Endometrial microvascular endothelial cells (primary cell): ENCODE measurements around the gene ESRRA. TPM values are rescaled to one million over a fixed set of nuclear protein-coding genes. Genes with fewer than 3 reads are reported as not detected.
"Not testable (repeated sequence)": the region's sequence is repeated elsewhere in the genome, so short reads cannot be mapped to it uniquely, and the experiment has no call there.

ENCODE experiments used
- in situ Hi-C: cut with HindIII; loops from 2 replicates; pipeline ENCODE4 v1.10.0; 2017; ENCODE audit warnings: low sequenced_read_pairs, low pct_unique_long_range_greater_than_20kb; ENCODE audit errors: inconsistent ontology term
- total RNA-seq: library from RNA; depleted of rRNA; stranded (reverse); fragments of >200 nt; gene quantifications from one replicate; pipeline ENCODE4 v1.2.3, GENCODE V29; 2015; ENCODE audit errors: inconsistent ontology term

ESRRA gene
- total RNA-seq, 1 donor from 2014 or later = 44.8 TPM

DNA sequence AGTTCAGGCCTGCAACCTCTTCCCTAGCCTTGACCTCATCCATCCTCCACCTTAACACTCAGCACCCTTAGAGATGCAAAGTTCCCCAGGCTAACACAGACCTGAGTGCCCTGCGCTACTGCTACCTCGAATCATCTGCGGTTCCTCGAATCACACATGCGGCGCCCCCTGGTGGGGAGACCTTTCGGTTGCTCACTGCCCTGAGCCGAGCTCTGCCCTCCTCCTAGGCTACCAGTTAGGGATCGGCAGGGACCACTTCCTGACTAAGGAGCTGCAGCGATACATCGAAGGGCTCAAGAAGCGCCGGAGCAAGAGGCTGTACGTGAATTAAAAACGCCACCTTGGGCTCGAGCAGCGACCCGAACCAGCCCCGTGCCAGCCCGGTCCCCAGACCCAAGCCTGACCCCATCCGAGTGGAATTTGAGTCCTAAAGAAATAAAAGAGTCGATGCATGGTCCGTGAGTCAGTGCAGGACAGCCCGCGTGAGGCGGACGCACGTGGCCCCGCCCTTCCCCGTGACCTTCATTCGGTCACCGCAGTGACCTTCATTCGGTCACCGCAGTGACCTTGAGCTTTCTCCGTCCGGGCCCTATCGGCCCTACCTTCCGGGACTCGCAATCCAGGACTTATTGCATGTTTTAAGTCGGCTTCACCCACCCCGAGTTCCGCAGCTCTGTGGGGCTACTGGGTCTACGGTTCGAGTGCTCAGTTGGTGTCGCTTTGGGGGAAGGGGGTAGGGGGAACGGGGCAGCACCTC lies 830 bp upstream of the ESRRA start:
- in situ Hi-C loops = no loop called here

- in situ Hi-C loops = no loop called here
Observed at GRCh38 chr11:64305691-64306562, 603 bp downstream of the ESRRA start.

- in situ Hi-C loops = no loop called here
Observed at GRCh38 chr11:64306563-64306875, 1.2 kb downstream of the ESRRA start.

DNA sequence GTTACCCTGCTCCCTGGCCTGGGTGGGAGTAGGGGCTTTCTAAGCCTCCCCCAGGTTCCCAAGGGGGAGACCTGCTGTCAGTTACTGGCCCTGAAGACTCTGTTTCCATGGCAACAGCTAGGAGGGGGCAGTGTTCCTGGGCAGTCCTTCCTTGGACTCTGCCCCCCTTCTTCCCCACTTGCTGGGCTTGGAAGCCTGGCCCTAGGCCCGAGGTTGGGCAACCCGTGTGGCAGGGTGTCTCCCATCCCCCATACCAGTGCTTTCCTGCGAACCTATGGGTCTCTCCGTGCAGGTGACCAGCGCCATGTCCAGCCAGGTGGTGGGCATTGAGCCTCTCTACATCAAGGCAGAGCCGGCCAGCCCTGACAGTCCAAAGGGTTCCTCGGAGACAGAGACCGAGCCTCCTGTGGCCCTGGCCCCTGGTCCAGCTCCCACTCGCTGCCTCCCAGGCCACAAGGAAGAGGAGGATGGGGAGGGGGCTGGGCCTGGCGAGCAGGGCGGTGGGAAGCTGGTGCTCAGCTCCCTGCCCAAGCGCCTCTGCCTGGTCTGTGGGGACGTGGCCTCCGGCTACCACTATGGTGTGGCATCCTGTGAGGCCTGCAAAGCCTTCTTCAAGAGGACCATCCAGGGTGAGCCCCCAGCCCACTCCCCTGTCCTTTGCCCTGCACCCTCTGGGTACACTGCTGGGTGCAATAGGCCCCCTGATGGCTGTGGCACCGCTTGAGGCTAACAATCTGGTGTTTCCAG lies 1.7 kb downstream of the ESRRA start:
- in situ Hi-C loops = no loop called here

DNA sequence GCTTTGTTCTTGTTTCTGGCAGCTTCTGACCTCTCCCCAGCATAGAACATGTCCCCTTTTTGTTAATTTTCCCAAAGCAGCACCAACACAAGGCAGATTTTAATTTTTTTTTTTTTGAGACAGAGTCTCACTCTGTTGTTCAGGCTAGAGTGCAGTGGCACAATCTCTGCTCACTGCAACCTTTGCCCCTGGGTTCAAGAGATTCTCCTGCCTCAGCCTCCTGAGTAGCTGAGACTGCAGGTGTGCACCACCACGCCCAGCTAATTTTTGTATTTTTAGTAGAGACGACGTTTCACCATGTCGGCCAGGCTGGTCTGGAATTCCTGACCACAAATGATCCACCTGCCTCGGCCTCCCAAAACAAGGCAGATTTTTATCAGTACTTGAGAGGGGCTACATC lies 2.5 kb downstream of the ESRRA start:
- in situ Hi-C loops = not testable (repeated sequence)

DNA sequence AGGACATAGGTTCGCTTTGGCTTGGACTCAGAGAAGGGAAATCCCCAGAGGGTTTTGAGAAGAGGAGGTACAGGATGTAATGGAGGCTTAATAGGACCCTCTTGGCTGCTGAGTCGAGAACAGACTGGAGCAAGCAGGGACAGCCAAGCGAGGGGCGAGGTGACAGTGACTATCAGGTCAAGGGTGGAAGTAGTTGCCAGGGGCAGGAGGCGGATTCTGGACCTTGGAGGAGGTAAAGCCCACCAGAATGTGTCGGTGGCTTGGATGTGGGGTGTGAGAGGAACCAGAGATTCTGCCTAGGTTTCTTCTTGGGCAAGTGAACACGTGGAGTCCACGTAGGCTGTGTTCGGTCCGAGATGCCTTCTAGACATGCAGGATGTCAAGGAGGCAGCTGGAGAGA lies 7.6 kb downstream of the ESRRA start:
- in situ Hi-C loops = no loop called here

DNA sequence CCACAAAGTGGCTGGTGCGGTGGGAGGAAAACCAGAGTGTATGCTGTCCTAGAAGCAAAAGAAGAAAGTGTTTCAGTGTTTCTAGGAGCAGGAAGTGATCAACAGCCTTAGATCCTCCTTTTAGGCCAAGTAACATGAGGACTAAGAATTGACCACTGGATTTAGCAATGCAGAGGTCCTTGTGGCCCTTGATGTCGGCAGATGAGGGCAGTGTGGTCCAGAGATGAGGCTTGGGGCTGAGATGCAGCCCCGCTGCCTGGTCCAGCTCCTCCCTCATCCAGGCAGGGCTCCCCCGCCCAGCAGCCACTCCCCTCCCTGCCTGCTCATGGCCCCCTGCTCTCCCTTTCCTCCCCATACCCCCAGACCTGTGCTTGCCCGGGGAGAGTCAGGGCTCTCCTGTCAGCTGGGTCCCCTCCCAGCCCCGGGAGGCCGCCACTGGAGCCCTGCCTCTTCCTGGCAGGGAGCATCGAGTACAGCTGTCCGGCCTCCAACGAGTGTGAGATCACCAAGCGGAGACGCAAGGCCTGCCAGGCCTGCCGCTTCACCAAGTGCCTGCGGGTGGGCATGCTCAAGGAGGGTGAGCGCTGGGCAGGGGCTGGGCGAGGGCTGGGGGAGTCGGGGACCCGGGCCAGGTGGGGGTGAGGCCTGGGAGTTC lies 8.3 kb downstream of the ESRRA start:
- in situ Hi-C loops = no loop called here

GRCh38 chr11:64314146-64314804 lies 9.0 kb downstream of the ESRRA start:
- in situ Hi-C loops = no loop called here

GRCh38 chr11:64314805-64315561 lies 9.7 kb downstream of the ESRRA start:
- in situ Hi-C loops = no loop called here

DNA sequence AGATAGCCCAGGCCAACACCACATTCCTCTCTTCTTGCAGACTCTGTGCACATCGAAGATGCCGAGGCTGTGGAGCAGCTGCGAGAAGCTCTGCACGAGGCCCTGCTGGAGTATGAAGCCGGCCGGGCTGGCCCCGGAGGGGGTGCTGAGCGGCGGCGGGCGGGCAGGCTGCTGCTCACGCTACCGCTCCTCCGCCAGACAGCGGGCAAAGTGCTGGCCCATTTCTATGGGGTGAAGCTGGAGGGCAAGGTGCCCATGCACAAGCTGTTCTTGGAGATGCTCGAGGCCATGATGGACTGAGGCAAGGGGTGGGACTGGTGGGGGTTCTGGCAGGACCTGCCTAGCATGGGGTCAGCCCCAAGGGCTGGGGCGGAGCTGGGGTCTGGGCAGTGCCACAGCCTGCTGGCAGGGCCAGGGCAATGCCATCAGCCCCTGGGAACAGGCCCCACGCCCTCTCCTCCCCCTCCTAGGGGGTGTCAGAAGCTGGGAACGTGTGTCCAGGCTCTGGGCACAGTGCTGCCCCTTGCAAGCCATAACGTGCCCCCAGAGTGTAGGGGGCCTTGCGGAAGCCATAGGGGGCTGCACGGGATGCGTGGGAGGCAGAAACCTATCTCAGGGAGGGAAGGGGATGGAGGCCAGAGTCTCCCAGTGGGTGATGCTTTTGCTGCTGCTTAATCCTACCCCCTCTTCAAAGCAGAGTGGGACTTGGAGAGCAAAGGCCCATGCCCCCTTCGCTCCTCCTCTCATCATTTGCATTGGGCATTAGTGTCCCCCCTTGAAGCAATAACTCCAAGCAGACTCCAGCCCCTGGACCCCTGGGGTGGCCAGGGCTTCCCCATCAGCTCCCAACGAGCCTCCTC lies 10.6 kb downstream of the ESRRA start:
- in situ Hi-C loops = not testable (repeated sequence)

DNA sequence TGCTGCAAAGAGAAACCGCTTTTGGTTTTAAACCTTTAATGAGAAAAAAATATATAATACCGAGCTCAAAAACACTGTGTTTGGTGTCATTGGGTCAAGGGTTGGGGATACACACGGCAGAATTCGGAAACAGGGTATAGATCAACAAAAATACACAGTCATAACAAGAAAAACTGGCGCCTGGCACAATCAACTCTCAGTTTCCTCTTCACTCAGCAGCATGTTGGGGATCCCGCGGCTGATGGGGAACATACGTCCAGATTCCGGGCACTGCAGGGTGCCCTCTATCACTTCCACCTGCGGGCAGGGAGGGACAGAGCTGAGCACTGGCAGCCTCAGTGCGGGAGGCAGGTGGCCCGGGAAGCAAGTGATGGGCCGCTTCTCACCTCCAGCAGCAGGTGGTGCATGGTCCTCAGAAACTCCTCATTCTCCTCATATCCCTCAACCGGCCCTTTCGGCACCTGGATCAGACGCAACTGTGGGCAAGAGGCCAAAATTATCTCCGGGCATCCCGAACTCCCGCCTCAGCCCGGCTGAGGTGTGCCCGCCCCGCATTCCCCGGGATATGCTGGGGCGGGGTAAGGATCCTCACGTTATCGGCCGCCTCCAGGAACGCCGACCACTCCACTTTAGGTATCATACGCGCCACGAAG lies 11.5 kb downstream of the ESRRA start:
- in situ Hi-C loops = no loop called here

- in situ Hi-C loops = no loop called here
Observed at GRCh38 chr11:64317325-64317960, 12.1 kb downstream of the ESRRA start, which contains the start of gene TRMT112. TSS of gene TRMT112 (minus strand) at chr11:64317559. CDS start at chr11:64317526, 33 bp downstream.

DNA sequence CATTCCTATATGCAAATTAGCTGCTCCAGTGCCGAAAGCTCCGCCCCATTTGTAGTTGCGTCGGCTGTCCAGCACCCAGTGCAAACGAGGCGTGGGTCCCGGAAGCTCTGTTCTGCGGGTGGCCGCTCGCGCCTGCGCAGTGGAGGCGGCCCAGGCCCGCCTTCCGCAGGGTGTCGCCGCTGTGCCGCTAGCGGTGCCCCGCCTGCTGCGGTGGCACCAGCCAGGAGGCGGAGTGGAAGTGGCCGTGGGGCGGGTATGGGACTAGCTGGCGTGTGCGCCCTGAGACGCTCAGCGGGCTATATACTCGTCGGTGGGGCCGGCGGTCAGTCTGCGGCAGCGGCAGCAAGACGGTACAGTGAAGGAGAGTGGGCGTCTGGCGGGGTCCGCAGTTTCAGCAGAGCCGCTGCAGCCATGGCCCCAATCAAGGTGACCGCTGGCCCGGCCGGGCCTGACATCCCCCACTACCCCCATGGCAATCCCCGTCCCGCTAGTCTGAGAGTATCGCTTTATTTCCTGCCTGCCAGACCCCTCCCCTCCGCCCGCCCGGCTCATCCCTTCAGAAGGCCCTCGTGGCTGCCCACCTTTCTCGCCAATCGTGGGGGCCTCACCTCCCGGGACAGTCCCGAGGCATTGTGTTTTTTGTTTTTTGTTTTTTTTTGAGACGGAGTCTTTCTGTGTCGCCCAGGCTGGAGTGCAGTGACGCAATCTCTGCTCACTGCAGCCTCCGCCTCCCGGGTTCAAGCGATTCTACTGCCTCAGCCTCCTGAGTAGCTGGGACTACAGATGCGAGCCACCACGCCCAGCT lies 12.8 kb downstream of the ESRRA start, which contains the start of gene PRDX5:
Gene PRDX5 (plus strand): TSS at position 161 of the 805 bp plus-strand sequence. CDS start 95 bp downstream, at position 256.
- in situ Hi-C loops = no loop called here

- in situ Hi-C loops = no loop called here
Observed at GRCh38 chr11:64318766-64319761, 13.7 kb downstream of the ESRRA start.
